ENCODE measurements around the gene MTX1.

MTX1 gene

GRCh38 chr1:155177918-155178281 is 30.6 kb upstream of the MTX1 start (continued):
- no peak for TF ChIP-seq PATZ1 (CRISPR knock-in tag; IDR thresholded peaks at IDR 0.05; ENCODE audit: borderline replicate concordance)

GRCh38 chr1:155178441-155179111 is 29.9 kb upstream of the MTX1 start:
- no peak for ATAC-seq
- TF ChIP-seq ZNF8 (CRISPR knock-in tag; IDR thresholded peaks at IDR 0.05) = no peak
- TF ChIP-seq RARB (CRISPR knock-in tag; IDR thresholded peaks at IDR 0.05) = no peak
- no peak for TF ChIP-seq CSDC2 (CRISPR knock-in tag; IDR thresholded peaks at IDR 0.05)
- TF ChIP-seq ZNF70 (CRISPR knock-in tag; IDR thresholded peaks at IDR 0.05) = no peak
- no peak for TF ChIP-seq POU6F1 (CRISPR knock-in tag; IDR thresholded peaks at IDR 0.05; ENCODE audit: borderline replicate concordance, low read depth)
- no peak for TF ChIP-seq ESRRG (CRISPR knock-in tag; IDR thresholded peaks at IDR 0.05)
- no peak for TF ChIP-seq TOX (CRISPR knock-in tag; IDR thresholded peaks at IDR 0.05; ENCODE audit: borderline replicate concordance)
- no peak for TF ChIP-seq PPARA (CRISPR knock-in tag; IDR thresholded peaks at IDR 0.05; ENCODE audit: borderline replicate concordance)
- no peak for TF ChIP-seq SNAI2 (CRISPR knock-in tag; IDR thresholded peaks at IDR 0.05)
- no peak for TF ChIP-seq CSRNP3 (CRISPR knock-in tag; IDR thresholded peaks at IDR 0.05)
- TF ChIP-seq TSHZ2 (CRISPR knock-in tag; IDR thresholded peaks at IDR 0.05) = no peak
- TF ChIP-seq PATZ1 (CRISPR knock-in tag; IDR thresholded peaks at IDR 0.05; ENCODE audit: borderline replicate concordance) = no peak
- no peak for TF ChIP-seq ZNF565 (CRISPR knock-in tag; conservative IDR thresholded peaks at IDR 0.05; ENCODE audit: low read depth)
- TF ChIP-seq ZFP30 (CRISPR knock-in tag; IDR thresholded peaks at IDR 0.05) = no peak
- TF ChIP-seq ISL1 (CRISPR knock-in tag; IDR thresholded peaks at IDR 0.05) = no peak
- TF ChIP-seq CREB5 (CRISPR knock-in tag; IDR thresholded peaks at IDR 0.05; ENCODE audit: low read depth) = no peak
- TF ChIP-seq ARNTL (CRISPR knock-in tag; IDR thresholded peaks at IDR 0.05; ENCODE audit: borderline replicate concordance, low read depth) = no peak
